Activated CD4-positive, CD25-positive, alpha-beta regulatory T cell treated with anti-CD3 and anti-CD28 coated beads, Interleukin-2, amount 50 U/mL, for 16 hours (primary cell): ENCODE data around the gene WFIKKN1.
A peak's percentile ranks its signal among the peaks of the same experiment; 100 is the strongest.

Experiments used
- DNase-seq: peaks from one replicate; pipeline ENCODE4 v3.0.0-alpha.2; 2020; ENCODE audit warnings: low read depth, low spot score

Gene WFIKKN1

GRCh38 chr16:657487-657886 is 26.7 kb downstream of the WFIKKN1 start:
- no peak for DNase-seq

GRCh38 chr16:658679-659571 is 28.1 kb downstream of the WFIKKN1 start:
- DNase-seq, result no peak

- DNase-seq, result no peak
These were observed 28.8 kb downstream of the WFIKKN1 start for GRCh38 chr16:659618-660017.

- no peak for DNase-seq
These were observed 29.3 kb downstream of the WFIKKN1 start for GRCh38 chr16:660132-660458.

GRCh38 chr16:660459-661183 is 29.8 kb downstream of the WFIKKN1 start:
- no peak for DNase-seq

GRCh38 chr16:661184-661821 is 30.5 kb downstream of the WFIKKN1 start:
- DNase-seq, result no peak

- DNase-seq, result no peak
These were observed 31.3 kb downstream of the WFIKKN1 start for GRCh38 chr16:662095-662494.

GRCh38 chr16:662597-662996 is 31.8 kb downstream of the WFIKKN1 start:
- DNase-seq, result no peak

- no peak for DNase-seq
These were observed 35.8 kb downstream of the WFIKKN1 start for GRCh38 chr16:666572-666971.

GRCh38 chr16:667113-667779 is 36.5 kb downstream of the WFIKKN1 start:
- no peak for DNase-seq

GRCh38 chr16:667780-668518 is 37.2 kb downstream of the WFIKKN1 start, which contains the start of gene RHOT2:
Gene RHOT2 (plus strand): TSS chr16:668132. CDS start chr16:668200, 68 bp downstream.
- peak; percentile 86 for DNase-seq

- DNase-seq, result no peak
These were observed 37.9 kb downstream of the WFIKKN1 start for GRCh38 chr16:668519-669171.

- no peak for DNase-seq
These were observed 38.9 kb downstream of the WFIKKN1 start for GRCh38 chr16:669666-670065.

- no peak for DNase-seq
These were observed 39.9 kb downstream of the WFIKKN1 start for GRCh38 chr16:670485-671352.

- DNase-seq, result no peak
These were observed 40.8 kb downstream of the WFIKKN1 start for GRCh38 chr16:671353-672131.

GRCh38 chr16:672371-672770 is 41.6 kb downstream of the WFIKKN1 start:
- no peak for DNase-seq

- DNase-seq, result no peak
These were observed 42.1 kb downstream of the WFIKKN1 start for GRCh38 chr16:672851-673250.

GRCh38 chr16:673399-673991 is 42.7 kb downstream of the WFIKKN1 start:
- no peak for DNase-seq
